ENCODE results near the gene PPP1R12A. TPM values are rescaled to one million over a fixed set of nuclear protein-coding genes. Genes with fewer than 3 reads are reported as not detected.

The PPP1R12A gene
- total and polyA plus RNA-seq, 2 of the 4 experiments (the other 2 are of a cell fraction): 47.7 to 112 TPM

- no peak overlapping the region for H4K5ac ChIP-seq (ENCODE audit: low read depth, low read length)
- H3K18ac ChIP-seq (ENCODE audit: low read depth, low read length): no peak overlapping the region
- intact Hi-C loops (cut with micrococcal nuclease) (no loop called here), in situ Hi-C loops (cut with MboI; ENCODE audit: low sequenced_read_pairs) (no loop called here), dilution Hi-C loops (cut with HindIII; ENCODE audit: low sequenced_read_pairs, unreplicated experiment) (no loop called here)
- H3K9me3 ChIP-seq (ENCODE audit: control insufficient read depth, insufficient read depth, low read length): no peaks in the 10 kb centered on the region
- H2BK15ac ChIP-seq (ENCODE audit: low read depth, low read length): no peak overlapping the region
- H2BK120ac ChIP-seq (ENCODE audit: low read depth, low read length): no peak overlapping the region
- H3K36me3 ChIP-seq (ENCODE audit: control insufficient read depth, insufficient read depth, low read length): no peaks in the 10 kb centered on the region
- H4K91ac ChIP-seq (ENCODE audit: insufficient read depth, low read depth, low read length): no peak overlapping the region
- no peak overlapping the region for H3K23ac ChIP-seq (ENCODE audit: low read depth, low read length)
- no peak overlapping the region for H3K4me3 ChIP-seq (ENCODE audit: insufficient read depth, low read depth, low read length)
- 60% methylated on average over 1 of the region's 3 CpGs; no CpG with 5 or more reads in 1 of the 2 experiments for WGBS, 2 experiments (ENCODE audit: extremely low coverage in 2 of 2, insufficient read length in 1 of 2)
- no peak for ATAC-seq (ENCODE audit: low read depth)
- POLR2A ChIA-PET (ENCODE audit: unreplicated experiment): interaction anchor here (0.6 kb wide), 1 partner anchor 1604 kb away, joined by 7 read pairs; no protein-coding TSS in a partner anchor
- H3K4me1 ChIP-seq (ENCODE audit: control insufficient read depth, insufficient read depth, low read length): no peaks in the 10 kb centered on the region
- no peak overlapping the region for H2BK20ac ChIP-seq (ENCODE audit: low read depth, low read length)
- H4K20me1 ChIP-seq (ENCODE audit: insufficient read depth, low read length): no peaks in the 10 kb centered on the region
- H3K9ac ChIP-seq (ENCODE audit: low read depth, low read length): no peak overlapping the region
- H4K8ac ChIP-seq (ENCODE audit: low read depth in 2 of 2, low read length in 2 of 2): no peak overlapping the region
- H3K9me1 ChIP-seq (ENCODE audit: insufficient read depth, low read length): no peaks in the 10 kb centered on the region
- no peaks in the 10 kb centered on the region for H3K27me3 ChIP-seq (ENCODE audit: control insufficient read depth, insufficient read depth, low read length)
- H3K4me2 ChIP-seq (ENCODE audit: low read depth, low read length): no peak overlapping the region
- H3K56ac ChIP-seq (ENCODE audit: extremely low read depth, insufficient read depth, low read length): no peak overlapping the region
- no peak overlapping the region for H3K4ac ChIP-seq (ENCODE audit: low read depth, low read length)
- H2AFZ ChIP-seq (replicated peaks; ENCODE audit: low read length, poor library complexity): no peak overlapping the region
- no peak overlapping the region for H2AK5ac ChIP-seq (ENCODE audit: low read depth, low read length)
- H3K14ac ChIP-seq (replicated peaks; ENCODE audit: low read depth, low read length): no peak overlapping the region; the same call in 1 of the 2 replicates
- H2BK5ac ChIP-seq (ENCODE audit: low read depth, low read length, poor library complexity, severe bottlenecking): no peak overlapping the region
- H2AK9ac ChIP-seq (replicated peaks; ENCODE audit: low read depth, low read length, poor library complexity): no peak overlapping the region
- DNase-seq: no peak
- no peak for TF ChIP-seq MXI1 (IDR thresholded peaks at IDR 0.05; ENCODE audit: borderline replicate concordance, low read depth, low read length)
- no peak for TF ChIP-seq NFE2L2 (IDR thresholded peaks at IDR 0.05; ENCODE audit: low read depth, low read length)
- no peak for TF ChIP-seq MAFK (IDR thresholded peaks at IDR 0.05; ENCODE audit: low read depth, low read length)
- no peak for TF ChIP-seq ELK1 (IDR thresholded peaks at IDR 0.05; ENCODE audit: borderline replicate concordance, low read depth, low read length)
- TF ChIP-seq BHLHE40 (IDR thresholded peaks at IDR 0.05; ENCODE audit: low read depth, low read length): no peak
- TF ChIP-seq RAD21 (IDR thresholded peaks at IDR 0.05; ENCODE audit: low read length): no peak
- no peak for TF ChIP-seq CHD1 (IDR thresholded peaks at IDR 0.05; ENCODE audit: low read depth, low read length)
- TF ChIP-seq CTCF (conservative IDR thresholded peaks at IDR 0.05; ENCODE audit: low read depth, low read length): no peak
- no peak for TF ChIP-seq RCOR1 (IDR thresholded peaks at IDR 0.05; ENCODE audit: insufficient replicate concordance, low read length)
- no peak for TF ChIP-seq SMC3 (IDR thresholded peaks at IDR 0.05; ENCODE audit: low read depth, low read length)
- TF ChIP-seq RFX5 (IDR thresholded peaks at IDR 0.05; ENCODE audit: low read depth, low read length): no peak
- H3K27ac ChIP-seq (ENCODE audit: insufficient read depth, low read length): no peak overlapping the region
- H3K79me1 ChIP-seq (ENCODE audit: low read depth in 1 of 2, low read length in 2 of 2): no peaks in the 10 kb centered on the region
- CTCF ChIA-PET: no interaction called here
- BruUV-seq (replicated peaks): no TSS peak
Observed at GRCh38 chr12:79964100-79964627, 29.3 kb upstream of the PPP1R12A start.
